Ectodermal cell (in vitro differentiated cells): ENCODE measurements around the gene TUBB2A.
"Not testable (repeated sequence)": the region's sequence is repeated elsewhere in the genome, so short reads cannot be mapped to it uniquely, and the experiment has no call there.

Source experiments
- H3K27ac ChIP-seq: 2 replicates; pipeline ENCODE4 v1.7.0; 2013; ENCODE audit warnings: mild to moderate bottlenecking, low read depth, low read length; ENCODE audit not compliant: insufficient read depth, poor library complexity, severe bottlenecking
- H3K27me3 ChIP-seq: 2 replicates; pipeline ENCODE4 v1.7.0; 2013; ENCODE audit warnings: mild to moderate bottlenecking, low read length; ENCODE audit not compliant: insufficient read depth, control insufficient read depth, poor library complexity, severe bottlenecking
- H3K36me3 ChIP-seq: one replicate; pipeline ENCODE4 v1.7.0; 2013; ENCODE audit warnings: low read length; ENCODE audit not compliant: control insufficient read depth, insufficient read depth
- H3K4me1 ChIP-seq: one replicate; pipeline ENCODE4 v1.7.0; 2013; ENCODE audit warnings: low read length; ENCODE audit not compliant: control insufficient read depth, insufficient read depth
- H3K4me3 ChIP-seq: 2 replicates; pipeline ENCODE4 v1.7.0; 2013; ENCODE audit warnings: low read depth, low read length, control low read depth; ENCODE audit not compliant: insufficient read depth
- H3K9me3 ChIP-seq: 2 replicates; pipeline ENCODE4 v1.7.0; 2013; ENCODE audit warnings: mild to moderate bottlenecking, low read length, moderate library complexity; ENCODE audit not compliant: control insufficient read depth
- WGBS, 2 experiments: methylation state at CpG; one replicate each; pipeline ENCODE4 v1.1.7; 2013; ENCODE audit warnings: missing lambda C conversion rate in 2 of 2; 5-methylcytosine and 5-hydroxymethylcytosine counted together

Gene TUBB2A

DNA sequence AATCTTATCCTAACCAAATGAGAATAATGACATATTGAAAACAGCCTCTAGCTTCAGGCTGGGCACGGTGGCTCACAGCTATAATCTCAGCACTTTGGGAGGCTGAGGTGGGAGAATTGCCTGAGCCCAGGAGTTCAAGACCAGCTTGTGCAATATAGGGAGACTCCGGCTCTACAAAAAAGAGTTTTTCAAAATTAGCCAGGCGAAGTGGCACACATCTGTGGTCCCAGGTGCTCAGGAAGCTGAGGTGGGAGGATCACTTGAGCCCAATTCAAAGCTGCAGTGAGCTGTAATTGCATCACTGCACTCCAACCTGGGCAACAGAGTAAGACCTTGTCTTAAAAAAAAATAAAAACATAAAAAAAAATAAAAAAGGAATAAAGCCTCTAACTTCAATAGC, 4.7 kb downstream of the TUBB2A start:
- no peaks in the 10 kb centered on the region for H3K27me3 ChIP-seq
- WGBS, 2 experiments = 87 to 92% methylated on average over 3 of the region's 3 CpGs
- H3K36me3 ChIP-seq = peaks cover 26% of the 10 kb centered on the region
- H3K4me1 ChIP-seq = no peaks in the 10 kb centered on the region
- no peaks in the 10 kb centered on the region for H3K9me3 ChIP-seq
- H3K4me3 ChIP-seq = no peak overlapping the region
- H3K27ac ChIP-seq = no peak overlapping the region

DNA sequence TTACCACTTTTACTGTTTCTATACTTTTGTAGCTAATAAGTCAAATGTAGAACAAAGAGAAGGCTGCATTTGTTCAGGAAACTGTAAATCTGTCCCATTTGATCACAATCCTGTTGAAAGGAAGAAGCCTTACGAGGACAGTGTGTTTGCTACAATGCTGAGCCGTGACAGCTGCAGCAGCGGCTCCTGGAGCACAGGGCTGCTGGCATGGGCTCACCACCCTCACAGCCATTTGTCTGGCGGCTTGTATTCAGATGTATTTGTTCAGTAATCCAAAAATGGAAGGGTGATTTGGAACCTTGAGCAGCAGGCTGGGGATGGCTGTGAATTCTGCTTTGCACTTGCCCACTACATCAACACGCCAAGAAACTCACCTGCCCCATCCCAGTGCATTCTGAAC, 5.7 kb downstream of the TUBB2A start:
- 88 to 89% methylated on average over 5 of the region's 5 CpGs for WGBS, 2 experiments
- H3K27me3 ChIP-seq = no peaks in the 10 kb centered on the region
- H3K4me3 ChIP-seq = no peak overlapping the region
- H3K9me3 ChIP-seq = no peaks in the 10 kb centered on the region
- H3K27ac ChIP-seq = no peak overlapping the region
- peaks cover 30% of the 10 kb centered on the region for H3K36me3 ChIP-seq
- H3K4me1 ChIP-seq = no peaks in the 10 kb centered on the region

DNA sequence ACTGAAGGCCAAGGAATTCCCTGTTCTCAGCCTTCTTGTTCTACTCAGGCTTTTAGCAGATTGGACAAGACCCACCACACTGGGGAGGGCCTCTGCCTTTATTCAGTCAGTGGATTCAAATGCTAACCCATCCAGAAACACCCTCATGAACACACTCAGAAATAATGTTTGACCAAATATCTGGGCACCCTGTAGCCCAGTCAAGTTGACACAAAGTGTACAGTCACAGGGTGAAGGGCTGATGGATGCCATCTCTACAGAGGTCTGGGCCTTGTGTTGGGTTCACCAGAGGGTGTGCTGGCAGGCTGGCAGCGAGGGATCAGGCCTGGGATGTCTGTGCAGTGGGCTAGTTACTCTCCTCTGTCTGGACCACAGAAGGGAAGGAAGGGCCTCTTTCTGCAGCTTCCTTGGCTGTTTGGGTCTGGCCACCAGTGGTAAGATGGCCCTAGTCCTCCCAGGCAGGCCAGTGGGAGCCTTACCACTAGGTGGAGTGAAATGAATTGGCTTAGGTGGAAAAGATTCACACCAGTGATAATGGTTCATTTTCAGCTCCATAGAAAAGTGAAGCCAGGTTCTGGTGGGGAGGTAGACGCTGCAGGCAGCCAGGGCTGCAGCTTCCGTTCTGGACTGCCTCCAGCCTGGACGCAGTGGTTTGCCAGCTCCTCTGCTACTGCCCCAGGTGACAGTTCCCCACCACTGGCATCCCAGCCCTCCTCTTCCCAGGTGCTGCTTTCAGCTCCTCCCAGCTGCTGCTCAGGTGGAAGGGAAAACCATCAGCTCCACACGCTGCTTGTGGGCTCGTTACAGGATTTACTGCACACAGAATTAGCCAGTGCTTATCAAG, 9.2 kb downstream of the TUBB2A start:
- whole genome bisulfite sequencing, 2 experiments = 91 to 95% methylated on average over 6 of the region's 6 CpGs
- no peak overlapping the region for H3K27ac ChIP-seq
- H3K4me3 ChIP-seq = no peak overlapping the region
- no peaks in the 10 kb centered on the region for H3K27me3 ChIP-seq
- peaks cover 27% of the 10 kb centered on the region for H3K36me3 ChIP-seq
- H3K9me3 ChIP-seq = no peaks in the 10 kb centered on the region
- H3K4me1 ChIP-seq = no peaks in the 10 kb centered on the region

DNA sequence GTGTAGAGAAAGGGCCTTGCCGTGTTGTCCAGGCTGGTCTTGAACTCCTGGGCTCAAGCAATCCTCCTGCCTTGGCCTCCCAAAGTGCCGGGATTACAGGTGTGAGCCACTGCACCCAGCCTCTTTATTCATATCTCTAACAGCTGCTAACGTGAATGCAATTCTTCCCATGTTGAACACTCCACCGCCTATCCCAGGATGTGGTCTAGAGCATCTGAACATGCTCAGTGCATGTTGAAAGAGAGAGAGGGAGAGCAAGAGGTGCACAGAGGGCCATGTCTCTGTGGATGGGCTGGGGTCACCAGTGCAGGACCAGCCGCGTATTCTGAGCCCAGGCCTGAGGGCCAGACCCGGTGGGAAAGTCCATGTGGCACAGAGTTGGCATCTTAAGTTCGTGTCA, 12.8 kb downstream of the TUBB2A start:
- no peak overlapping the region for H3K27ac ChIP-seq
- no peak overlapping the region for H3K4me3 ChIP-seq
- H3K27me3 ChIP-seq = no peaks in the 10 kb centered on the region
- H3K36me3 ChIP-seq = peaks cover 21% of the 10 kb centered on the region
- no peaks in the 10 kb centered on the region for H3K9me3 ChIP-seq
- H3K4me1 ChIP-seq = no peaks in the 10 kb centered on the region
- 85 to 87% methylated on average over 8 of the region's 8 CpGs for WGBS, 2 experiments

DNA sequence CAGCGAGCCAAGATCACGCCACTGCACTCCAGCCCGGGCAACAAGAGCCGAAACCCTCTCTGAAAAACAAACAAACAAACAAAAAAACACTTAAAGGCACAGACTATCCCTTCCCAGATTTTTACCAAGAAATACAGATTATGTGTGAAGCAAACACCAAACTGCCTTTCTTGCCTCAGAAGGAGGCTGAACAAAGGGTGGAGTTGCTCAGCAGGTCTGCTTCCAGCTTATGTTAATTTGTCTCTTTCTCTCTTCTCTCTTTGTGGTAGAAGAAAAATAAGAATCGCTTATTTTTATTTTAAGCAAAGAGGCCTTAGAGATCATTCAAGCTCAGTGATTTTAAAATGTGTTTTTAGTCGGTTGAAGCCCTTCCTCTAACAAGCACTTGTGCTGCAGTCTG, 14.2 kb downstream of the TUBB2A start:
- Histone ChIP-seq H3K4me1 (no peaks in the 10 kb centered on the region), H3K27me3 (no peaks in the 10 kb centered on the region), H3K9me3 (no peaks in the 10 kb centered on the region), H3K27ac (no peak overlapping the region), H3K36me3 (peaks cover 34% of the 10 kb centered on the region), H3K4me3 (no peak overlapping the region)
- WGBS, 2 experiments = 60 to 69% methylated on average over 6 of the region's 6 CpGs

DNA sequence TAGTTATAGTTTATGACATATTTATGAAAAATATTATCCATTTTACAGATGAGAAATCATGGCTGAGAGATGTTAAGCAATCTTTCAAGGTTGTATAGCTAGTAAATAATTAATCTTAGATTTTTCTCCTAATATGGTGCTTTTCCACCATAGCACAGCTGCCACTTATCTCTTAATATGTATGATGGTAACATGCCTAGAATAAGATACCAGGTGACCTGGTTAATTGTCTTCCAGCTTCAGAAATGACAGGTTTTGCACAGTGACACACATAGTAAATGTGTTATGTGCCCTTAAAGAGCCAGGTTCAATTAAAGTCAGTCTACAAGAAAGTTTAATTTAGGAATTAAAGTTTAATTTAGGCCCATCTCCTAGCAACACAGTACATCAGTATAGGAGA, 14.8 kb downstream of the TUBB2A start:
- no peak overlapping the region for H3K27ac ChIP-seq
- no peak overlapping the region for H3K4me3 ChIP-seq
- no peaks in the 10 kb centered on the region for H3K9me3 ChIP-seq
- no peaks in the 10 kb centered on the region for H3K27me3 ChIP-seq
- H3K4me1 ChIP-seq = no peaks in the 10 kb centered on the region
- H3K36me3 ChIP-seq = peaks cover 37% of the 10 kb centered on the region

DNA sequence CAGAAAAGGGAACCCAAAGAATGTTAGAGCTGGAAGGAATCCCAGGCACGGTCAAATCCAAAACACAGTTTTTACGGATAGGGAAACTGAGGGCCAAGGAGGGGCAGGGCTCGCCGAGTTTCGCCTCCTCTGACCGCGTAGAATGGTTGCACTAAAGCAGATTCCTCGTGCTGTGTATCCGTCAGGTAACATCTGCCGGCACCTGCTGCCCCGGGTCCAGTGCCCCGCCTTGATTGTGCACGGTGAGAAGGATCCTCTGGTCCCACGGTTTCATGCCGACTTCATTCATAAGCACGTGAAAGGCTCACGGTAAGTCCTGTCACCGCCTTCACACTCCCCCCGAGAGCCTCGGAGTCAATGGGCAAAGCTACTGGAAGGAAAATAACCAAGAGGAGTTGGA, 17.1 kb downstream of the TUBB2A start:
- Histone ChIP-seq H3K9me3 (no peaks in the 10 kb centered on the region), H3K4me3 (no peak overlapping the region), H3K4me1 (no peaks in the 10 kb centered on the region), H3K27ac (no peak overlapping the region), H3K36me3 (peaks cover 52% of the 10 kb centered on the region), H3K27me3 (no peaks in the 10 kb centered on the region)
- 88 to 93% methylated on average over 20 of the region's 20 CpGs for WGBS, 2 experiments

DNA sequence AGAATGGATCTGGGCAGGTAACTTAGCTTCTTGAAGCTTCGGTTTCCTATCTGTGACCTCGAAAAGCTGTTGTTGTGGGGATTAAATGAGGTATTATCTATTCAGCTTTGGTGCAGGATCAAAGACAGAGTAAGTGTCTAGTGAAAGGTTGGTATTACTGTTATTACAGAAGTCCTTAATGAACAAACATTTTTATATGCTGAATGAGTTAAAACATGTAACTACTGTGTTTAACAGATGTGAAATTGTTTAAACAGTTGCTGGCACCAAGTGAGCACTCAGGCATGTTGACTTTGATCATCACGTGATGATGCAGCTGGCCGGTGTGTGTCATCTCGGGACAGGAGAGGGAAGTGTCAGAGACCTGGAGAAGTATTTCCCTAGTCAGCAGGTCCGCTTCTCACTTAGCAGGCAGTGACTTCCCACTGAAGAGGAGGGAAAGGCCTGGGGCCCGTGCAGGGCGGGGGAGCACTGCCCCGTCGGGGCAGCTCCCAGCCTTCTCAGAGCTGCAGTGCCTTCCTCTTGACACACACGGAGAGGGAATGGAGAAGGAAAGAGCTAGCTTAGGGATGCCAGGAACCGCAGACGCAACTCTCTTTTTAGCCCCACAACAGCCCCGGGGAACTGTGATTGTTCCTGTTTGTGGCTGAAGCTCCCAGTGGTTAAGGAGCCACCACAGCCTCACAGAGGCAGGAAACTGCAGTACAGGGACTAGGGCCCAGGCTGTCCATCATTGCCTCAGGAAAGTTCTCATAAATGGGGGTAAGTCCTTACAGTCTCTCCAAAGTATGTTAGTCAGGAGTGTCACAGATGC, 18.0 kb downstream of the TUBB2A start:
- Histone ChIP-seq H3K27ac (no peak overlapping the region), H3K27me3 (no peaks in the 10 kb centered on the region), H3K36me3 (peaks cover 47% of the 10 kb centered on the region), H3K4me1 (no peaks in the 10 kb centered on the region), H3K4me3 (no peak overlapping the region), H3K9me3 (no peaks in the 10 kb centered on the region)
- 84 to 86% methylated on average over 14 of the region's 14 CpGs for WGBS, 2 experiments

DNA sequence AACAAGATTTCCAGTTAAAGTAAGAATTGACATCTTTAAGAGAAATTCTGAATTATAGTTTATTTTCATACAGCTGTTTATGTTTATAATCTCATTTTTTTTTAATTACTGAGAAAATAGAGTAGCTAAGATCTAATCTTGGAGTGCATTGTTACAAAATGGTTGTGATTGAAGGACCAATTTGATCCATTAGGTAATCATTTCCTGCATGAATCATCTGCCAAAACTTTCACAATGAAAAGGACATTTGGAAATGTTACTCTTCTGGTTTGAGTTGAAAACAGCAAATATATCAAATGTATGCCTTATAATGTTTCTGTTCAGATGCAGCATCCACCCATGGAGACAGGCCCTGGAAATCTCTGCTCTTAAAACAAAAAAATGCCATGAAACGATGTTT, 19.0 kb downstream of the TUBB2A start:
- no peak overlapping the region for H3K27ac ChIP-seq
- H3K27me3 ChIP-seq = no peaks in the 10 kb centered on the region
- no peak overlapping the region for H3K4me3 ChIP-seq
- H3K4me1 ChIP-seq = no peaks in the 10 kb centered on the region
- WGBS, 2 experiments = 95 to 100% methylated on average over 1 of the region's 1 CpG
- H3K9me3 ChIP-seq = no peaks in the 10 kb centered on the region
- peaks cover 47% of the 10 kb centered on the region for H3K36me3 ChIP-seq

DNA sequence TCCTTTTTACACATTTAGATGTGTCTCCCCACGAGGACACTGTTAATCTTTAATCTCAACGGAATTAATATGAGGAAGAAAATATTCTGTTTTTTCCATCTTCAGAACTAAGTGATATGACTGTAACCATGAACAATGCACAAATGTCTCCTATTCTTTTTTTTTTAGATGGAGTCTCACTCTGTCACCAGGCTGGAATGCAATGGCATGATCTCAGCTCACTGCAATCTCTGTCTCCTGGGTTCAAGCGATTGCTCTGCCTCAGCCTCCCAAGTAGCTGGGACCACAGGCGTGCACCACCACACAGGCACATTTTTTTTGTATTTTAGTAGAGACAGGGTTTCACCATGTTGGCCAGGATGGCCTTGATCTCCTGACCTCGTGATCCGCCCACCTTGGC, 19.5 kb downstream of the TUBB2A start:
- H3K27ac ChIP-seq, H3K4me3 ChIP-seq, H3K9me3 ChIP-seq, H3K27me3 ChIP-seq, H3K4me1 ChIP-seq: not testable (repeated sequence)
- H3K36me3 ChIP-seq = peaks cover 51% of the 10 kb centered on the region
- WGBS, 2 experiments = 98 to 99% methylated on average over 6 of the region's 6 CpGs
